Calu3 (cell line): ENCODE measurements around the gene C22orf15. TPM values are rescaled to one million over a fixed set of nuclear protein-coding genes. Genes with fewer than 3 reads are reported as not detected.

ENCODE experiments used
- Bru-seq: library from RNA; stranded (reverse); fragments of 400-500 nt; gene quantifications from one replicate; lab custom pipeline; 2021; lab: Mats Ljungman, UMichigan
- BruChase-seq, 2 experiments: library from RNA; stranded (reverse); fragments of 400-500 nt; gene quantifications; one replicate each; lab custom pipeline; 2021; lab: Mats Ljungman, UMichigan
- BruUV-seq: library from RNA; stranded (reverse); fragments of 400-500 nt; replicated peaks from 2 replicates; lab custom pipeline; 2021; lab: Mats Ljungman, UMichigan
- CTCF ChIA-PET: fragments of 300-600 bp; sonication (Branson Sonifier 250); formaldehyde crosslinking; loops from one replicate; lab custom pipeline; 2022; ENCODE audit warnings: antibody characterized with exemption; lab: Charles Lee
- DNase-seq: peaks from one replicate; pipeline ENCODE4 v3.0.0; 2022
- H3K27ac Mint-ChIP-seq: one replicate; pipeline ENCODE4 v1.8.0; 2022; ENCODE audit warnings: mixed read lengths; ENCODE audit not compliant: unreplicated experiment
- H3K27me3 Mint-ChIP-seq: one replicate; pipeline ENCODE4 v1.8.0; 2022; ENCODE audit warnings: mixed read lengths; ENCODE audit not compliant: unreplicated experiment
- H3K36me3 Mint-ChIP-seq: one replicate; pipeline ENCODE4 v1.8.0; 2022; ENCODE audit warnings: mild to moderate bottlenecking, moderate library complexity, mixed read lengths; ENCODE audit not compliant: insufficient read depth, unreplicated experiment
- H3K4me1 Mint-ChIP-seq: one replicate; pipeline ENCODE4 v1.8.0; 2022; ENCODE audit warnings: mild to moderate bottlenecking, low read depth, mixed read lengths; ENCODE audit not compliant: unreplicated experiment
- H3K4me3 Mint-ChIP-seq: one replicate; pipeline ENCODE4 v1.8.0; 2022; ENCODE audit warnings: mild to moderate bottlenecking, low read depth, moderate library complexity, mixed read lengths; ENCODE audit not compliant: unreplicated experiment
- H3K9me3 Mint-ChIP-seq: one replicate; pipeline ENCODE4 v1.8.0; 2022; ENCODE audit warnings: low read depth, mixed read lengths; ENCODE audit not compliant: unreplicated experiment
- CTCF ChIP-seq: fragments of 200-600 bp; IDR thresholded peaks from one replicate; pipeline ENCODE4 v1.8.0; 2022; ENCODE audit warnings: antibody characterized with exemption; ENCODE audit not compliant: unreplicated experiment
- intact Hi-C: fragments of 100-400 bp; cut with micrococcal nuclease; formaldehyde crosslinking; loops from one replicate; pipeline ENCODE4 v1.10.0; 2022; ENCODE audit not compliant: unreplicated experiment
- long read RNA-seq: library from polyadenylated mRNA; stranded (forward); transcript quantifications from one replicate; pipeline ENCODE4 v2.0.0, GENCODE V29; 2022
- total RNA-seq: library from RNA; stranded (reverse); gene quantifications from 2 replicates; pipeline ENCODE4 v1.2.3, GENCODE V29; 2022

C22orf15 gene
- total RNA-seq, result not detected in 2 replicates
- Bru-seq, nascent RNA, result not detected
- percentile 14 among the genes with signal in this experiment for BruChase-seq, experiment 1, labeled RNA remaining after a 6-hour chase
- not detected for BruChase-seq, experiment 2, labeled RNA remaining after a 2-hour chase
- long read RNA-seq, result 0 reads

GRCh38 chr22:23762842-23763578 is at the start of gene C22orf15:
C22orf15 (plus strand) TSS chr22:23762990; CDS start chr22:23763307, 317 bp downstream.
- intact Hi-C loops, result no loop called here
- CTCF ChIA-PET, result interaction anchor here (0.7 kb wide), 1 partner anchor 35 kb away, joined by 5 read pairs; no protein-coding TSS in a partner anchor
- H3K27ac Mint-ChIP-seq, result no peak within 1 kb of the TSS

GRCh38 chr22:23713696-23714595 is 48.8 kb upstream of the C22orf15 start:
- Mint-ChIP-seq H3K9me3 (no peaks in the 10 kb centered on the region), H3K27me3 (no peaks in the 10 kb centered on the region), H3K27ac (no peak overlapping the region), H3K4me3 (no peak overlapping the region), H3K4me1 (peaks cover 12% of the 10 kb centered on the region), H3K36me3 (peaks cover 39% of the 10 kb centered on the region)
- TF ChIP-seq CTCF, result no peak
- no peak for DNase-seq
- intact Hi-C loops, result no loop called here
- BruUV-seq, result no TSS peak
- CTCF ChIA-PET, result no interaction called here

More at GRCh38 chr22:23762842-23763578, at the start of gene C22orf15:
- peaks cover 24% of the 10 kb centered on the region for H3K36me3 Mint-ChIP-seq
- H3K27me3 Mint-ChIP-seq, result no peaks in the 10 kb centered on the region
- no peaks in the 10 kb centered on the region for H3K9me3 Mint-ChIP-seq
- peaks cover 11% of the 10 kb centered on the region for H3K4me1 Mint-ChIP-seq
- no peak for DNase-seq
- no peak for TF ChIP-seq CTCF
- H3K4me3 Mint-ChIP-seq, result no peak within 1 kb of the TSS
- no TSS peak for BruUV-seq

DNA sequence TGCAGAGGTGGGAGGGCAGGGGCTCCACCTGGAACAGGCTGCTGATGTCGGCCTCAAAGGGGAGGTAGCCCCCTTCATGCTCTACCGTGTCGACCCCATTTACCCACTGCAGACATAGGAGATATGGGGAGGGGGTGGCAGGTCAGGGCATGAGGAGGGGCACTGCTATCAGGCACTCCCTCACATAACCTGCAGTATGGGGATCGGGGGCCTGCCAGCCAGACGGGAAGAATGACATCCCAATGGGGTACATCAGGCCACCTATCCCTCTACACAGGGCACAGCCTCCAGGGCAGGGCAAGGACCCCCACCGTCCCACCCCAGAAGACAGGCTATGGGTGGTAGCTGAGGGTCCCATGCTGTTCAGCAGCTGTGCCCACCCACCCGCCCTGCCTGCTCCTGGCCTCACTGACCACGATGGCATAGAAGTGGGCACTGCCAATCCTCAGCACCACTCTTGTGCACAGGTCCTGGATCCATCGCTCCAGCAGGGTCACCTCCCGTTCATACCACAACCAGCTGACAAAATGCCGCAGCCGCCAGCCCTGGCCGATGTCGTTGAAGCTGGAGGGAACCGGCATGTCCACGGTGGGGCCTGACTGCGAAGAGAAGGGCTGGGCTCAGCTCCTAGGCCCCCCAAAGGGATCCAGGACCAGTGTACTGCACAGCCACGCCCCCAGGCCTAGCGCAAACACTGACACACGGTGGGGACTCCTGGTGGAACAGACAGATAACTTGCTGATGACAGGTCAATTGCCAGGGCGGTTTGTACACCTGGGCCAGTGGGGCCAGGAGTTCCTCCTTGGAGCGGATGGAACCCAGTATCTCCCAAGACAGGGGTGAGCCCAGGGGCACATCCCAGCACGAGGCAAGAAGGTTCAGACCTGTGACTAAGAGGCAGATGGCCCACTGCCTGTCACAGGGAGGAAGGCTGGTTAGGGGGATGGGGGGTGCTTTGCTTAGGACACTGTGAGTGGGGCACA is 47.9 kb upstream of the C22orf15 start:
- H3K4me3 Mint-ChIP-seq, result peak overlapping the region; percentile 79
- DNase-seq, result no peak
- H3K9me3 Mint-ChIP-seq, result no peaks in the 10 kb centered on the region
- no peak for TF ChIP-seq CTCF
- no peaks in the 10 kb centered on the region for H3K27me3 Mint-ChIP-seq
- H3K36me3 Mint-ChIP-seq, result peaks cover 37% of the 10 kb centered on the region
- BruUV-seq, result no TSS peak
- H3K4me1 Mint-ChIP-seq, result peaks cover 12% of the 10 kb centered on the region
- H3K27ac Mint-ChIP-seq, result no peak overlapping the region
- intact Hi-C loops, result no loop called here
- CTCF ChIA-PET, result no interaction called here
